Measurements from ENCODE around the gene DDIT3.
"Not testable (repeated sequence)": the region's sequence is repeated elsewhere in the genome, so short reads cannot be mapped to it uniquely, and the experiment has no call there.

The DDIT3 gene

GRCh38 chr12:57520053-57520818, at the start of gene DDIT3:
Gene DDIT3, minus strand, starts transcription at chr12:57520514. Its CDS starts 3,108 bp downstream, at chr12:57517406.
- Histone ChIP-seq H3K27me3 (replicated peaks; ENCODE audit: control insufficient read depth, insufficient read depth, low read length) (no peaks in the 10 kb centered on the region), H3K4me1 (ENCODE audit: control insufficient read depth, insufficient read depth, low read length) (peaks cover 51% of the 10 kb centered on the region), H3K4me3 (ENCODE audit: low read length) (peak within 1 kb of the TSS; percentile 99), H3K9ac (ENCODE audit: low read length) (peak within 1 kb of the TSS; percentile 100), H3K36me3 (ENCODE audit: control insufficient read depth, insufficient read depth, low read length, severe bottlenecking) (peaks cover 51% of the 10 kb centered on the region), H3K9me3 (ENCODE audit: control insufficient read depth, low read length) (no peaks in the 10 kb centered on the region)
- peak; percentile 100 for DNase-seq (ENCODE audit: low read depth)

GRCh38 chr12:57569858-57570257, 49.5 kb upstream of the DDIT3 start:
- Histone ChIP-seq H3K4me3 (ENCODE audit: low read length) (no peak overlapping the region), H3K9ac (ENCODE audit: low read length) (no peak overlapping the region), H3K36me3 (ENCODE audit: control insufficient read depth, insufficient read depth, low read length, severe bottlenecking) (no peaks in the 10 kb centered on the region), H3K27me3 (replicated peaks; ENCODE audit: control insufficient read depth, insufficient read depth, low read length) (peaks cover 41% of the 10 kb centered on the region), H3K4me1 (ENCODE audit: control insufficient read depth, insufficient read depth, low read length) (no peaks in the 10 kb centered on the region), H3K9me3 (ENCODE audit: control insufficient read depth, low read length) (no peaks in the 10 kb centered on the region)
- no peak for DNase-seq (ENCODE audit: low read depth)

GRCh38 chr12:57568838-57569237, 48.5 kb upstream of the DDIT3 start:
- H3K36me3 ChIP-seq (ENCODE audit: control insufficient read depth, insufficient read depth, low read length, severe bottlenecking), result no peaks in the 10 kb centered on the region
- no peak overlapping the region for H3K4me3 ChIP-seq (ENCODE audit: low read length)
- peaks cover 46% of the 10 kb centered on the region for H3K27me3 ChIP-seq (replicated peaks; ENCODE audit: control insufficient read depth, insufficient read depth, low read length)
- H3K9ac ChIP-seq (ENCODE audit: low read length), result no peak overlapping the region
- H3K9me3 ChIP-seq (ENCODE audit: control insufficient read depth, low read length), result no peaks in the 10 kb centered on the region
- no peak for DNase-seq (ENCODE audit: low read depth)
- no peaks in the 10 kb centered on the region for H3K4me1 ChIP-seq (ENCODE audit: control insufficient read depth, insufficient read depth, low read length)

GRCh38 chr12:57564178-57564740, 43.9 kb upstream of the DDIT3 start:
- Histone ChIP-seq H3K9ac (ENCODE audit: low read length) (no peak overlapping the region), H3K36me3 (ENCODE audit: control insufficient read depth, insufficient read depth, low read length, severe bottlenecking) (no peaks in the 10 kb centered on the region), H3K4me1 (ENCODE audit: control insufficient read depth, insufficient read depth, low read length) (no peaks in the 10 kb centered on the region), H3K9me3 (ENCODE audit: control insufficient read depth, low read length) (no peaks in the 10 kb centered on the region), H3K27me3 (replicated peaks; ENCODE audit: control insufficient read depth, insufficient read depth, low read length) (peaks cover 28% of the 10 kb centered on the region), H3K4me3 (ENCODE audit: low read length) (no peak overlapping the region)
- DNase-seq (ENCODE audit: low read depth), result no peak

GRCh38 chr12:57563358-57563757, 43.0 kb upstream of the DDIT3 start:
- Histone ChIP-seq H3K4me3 (ENCODE audit: low read length) (no peak overlapping the region), H3K4me1 (ENCODE audit: control insufficient read depth, insufficient read depth, low read length) (no peaks in the 10 kb centered on the region), H3K27me3 (replicated peaks; ENCODE audit: control insufficient read depth, insufficient read depth, low read length) (peaks cover 19% of the 10 kb centered on the region), H3K9ac (ENCODE audit: low read length) (no peak overlapping the region), H3K36me3 (ENCODE audit: control insufficient read depth, insufficient read depth, low read length, severe bottlenecking) (no peaks in the 10 kb centered on the region), H3K9me3 (ENCODE audit: control insufficient read depth, low read length) (no peaks in the 10 kb centered on the region)
- no peak for DNase-seq (ENCODE audit: low read depth)

GRCh38 chr12:57561117-57561516, 40.8 kb upstream of the DDIT3 start:
- H3K4me3 ChIP-seq (ENCODE audit: low read length); H3K9ac ChIP-seq (ENCODE audit: low read length); H3K36me3 ChIP-seq (ENCODE audit: control insufficient read depth, insufficient read depth, low read length, severe bottlenecking); H3K9me3 ChIP-seq (ENCODE audit: control insufficient read depth, low read length); H3K4me1 ChIP-seq (ENCODE audit: control insufficient read depth, insufficient read depth, low read length): not testable (repeated sequence)
- H3K27me3 ChIP-seq (replicated peaks; ENCODE audit: control insufficient read depth, insufficient read depth, low read length), result peaks cover 15% of the 10 kb centered on the region
- DNase-seq (ENCODE audit: low read depth), result peak; percentile 49

GRCh38 chr12:57560516-57560915, 40.2 kb upstream of the DDIT3 start:
- no peak overlapping the region for H3K4me3 ChIP-seq (ENCODE audit: low read length)
- H3K4me1 ChIP-seq (ENCODE audit: control insufficient read depth, insufficient read depth, low read length), result no peaks in the 10 kb centered on the region
- no peaks in the 10 kb centered on the region for H3K36me3 ChIP-seq (ENCODE audit: control insufficient read depth, insufficient read depth, low read length, severe bottlenecking)
- H3K9ac ChIP-seq (ENCODE audit: low read length), result no peak overlapping the region
- no peaks in the 10 kb centered on the region for H3K9me3 ChIP-seq (ENCODE audit: control insufficient read depth, low read length)
- peaks cover 15% of the 10 kb centered on the region for H3K27me3 ChIP-seq (replicated peaks; ENCODE audit: control insufficient read depth, insufficient read depth, low read length)
- no peak for DNase-seq (ENCODE audit: low read depth)

- no peaks in the 10 kb centered on the region for H3K36me3 ChIP-seq (ENCODE audit: control insufficient read depth, insufficient read depth, low read length, severe bottlenecking)
- H3K4me3 ChIP-seq (ENCODE audit: low read length), result no peak overlapping the region
- no peak for DNase-seq (ENCODE audit: low read depth)
- H3K9me3 ChIP-seq (ENCODE audit: control insufficient read depth, low read length), result no peaks in the 10 kb centered on the region
- no peaks in the 10 kb centered on the region for H3K4me1 ChIP-seq (ENCODE audit: control insufficient read depth, insufficient read depth, low read length)
- peaks cover 19% of the 10 kb centered on the region for H3K27me3 ChIP-seq (replicated peaks; ENCODE audit: control insufficient read depth, insufficient read depth, low read length)
- no peak overlapping the region for H3K9ac ChIP-seq (ENCODE audit: low read length)
These were observed 38.5 kb upstream of the DDIT3 start for GRCh38 chr12:57558864-57559263.

- H3K27me3 ChIP-seq (replicated peaks; ENCODE audit: control insufficient read depth, insufficient read depth, low read length), result peaks cover 33% of the 10 kb centered on the region
- no peaks in the 10 kb centered on the region for H3K36me3 ChIP-seq (ENCODE audit: control insufficient read depth, insufficient read depth, low read length, severe bottlenecking)
- H3K9ac ChIP-seq (ENCODE audit: low read length), result no peak overlapping the region
- H3K9me3 ChIP-seq (ENCODE audit: control insufficient read depth, low read length), result no peaks in the 10 kb centered on the region
- no peak overlapping the region for H3K4me3 ChIP-seq (ENCODE audit: low read length)
- H3K4me1 ChIP-seq (ENCODE audit: control insufficient read depth, insufficient read depth, low read length), result peaks cover 5% of the 10 kb centered on the region
- DNase-seq (ENCODE audit: low read depth), result no peak
These were observed 34.6 kb upstream of the DDIT3 start for GRCh38 chr12:57554897-57555296.

- Histone ChIP-seq H3K9me3 (ENCODE audit: control insufficient read depth, low read length) (no peaks in the 10 kb centered on the region), H3K36me3 (ENCODE audit: control insufficient read depth, insufficient read depth, low read length, severe bottlenecking) (no peaks in the 10 kb centered on the region), H3K9ac (ENCODE audit: low read length) (no peak overlapping the region), H3K4me3 (ENCODE audit: low read length) (no peak overlapping the region), H3K4me1 (ENCODE audit: control insufficient read depth, insufficient read depth, low read length) (peaks cover 5% of the 10 kb centered on the region), H3K27me3 (replicated peaks; ENCODE audit: control insufficient read depth, insufficient read depth, low read length) (peaks cover 38% of the 10 kb centered on the region)
- DNase-seq (ENCODE audit: low read depth), result no peak
These were observed 34.1 kb upstream of the DDIT3 start for GRCh38 chr12:57554453-57554852.

- H3K4me1 ChIP-seq (ENCODE audit: control insufficient read depth, insufficient read depth, low read length), result peaks cover 6% of the 10 kb centered on the region
- DNase-seq (ENCODE audit: low read depth), result no peak
- H3K27me3 ChIP-seq (replicated peaks; ENCODE audit: control insufficient read depth, insufficient read depth, low read length), result peaks cover 47% of the 10 kb centered on the region
- H3K9ac ChIP-seq (ENCODE audit: low read length), result no peak overlapping the region
- H3K9me3 ChIP-seq (ENCODE audit: control insufficient read depth, low read length), result no peaks in the 10 kb centered on the region
- H3K36me3 ChIP-seq (ENCODE audit: control insufficient read depth, insufficient read depth, low read length, severe bottlenecking), result no peaks in the 10 kb centered on the region
- H3K4me3 ChIP-seq (ENCODE audit: low read length), result no peak overlapping the region
These were observed 33.3 kb upstream of the DDIT3 start for GRCh38 chr12:57553343-57554202.
